WTC11 (cell line): ENCODE results near the gene COPB2. TPM values are rescaled to one million over a fixed set of nuclear protein-coding genes. Genes with fewer than 3 reads are reported as not detected.
"Not testable (repeated sequence)": the region's sequence is repeated elsewhere in the genome, so short reads cannot be mapped to it uniquely, and the experiment has no call there.

Experiments
- ATAC-seq: fragments of 200-7000 bp; cut with Tn5 transposase; 2 replicates; pipeline ENCODE4 v1.10.0; 2021; ENCODE audit warnings: mild to moderate bottlenecking, moderate library complexity
- CTCF ChIA-PET: fragments of 300-600 bp; sonication (Branson Sonifier 250); formaldehyde crosslinking; loops from one replicate; lab custom pipeline; 2021; ENCODE audit warnings: antibody characterized with exemption; lab: Charles Lee
- POLR2A ChIA-PET: fragments of 350-600 bp; sonication (Branson Sonifier 250); formaldehyde crosslinking; loops from one replicate; lab custom pipeline; 2021; ENCODE audit warnings: antibody characterized with exemption; lab: Charles Lee
- DNase-seq: peaks from one replicate; pipeline ENCODE4 v3.0.0; 2021; ENCODE audit warnings: low spot score
- H3K27ac Mint-ChIP-seq: 2 replicates; pipeline ENCODE4 v1.8.0; 2021; ENCODE audit warnings: mixed read lengths
- H3K27me3 Mint-ChIP-seq: 2 replicates; pipeline ENCODE4 v1.8.0; 2021; ENCODE audit warnings: low read depth, mild to moderate bottlenecking, moderate library complexity, mixed read lengths
- H3K36me3 Mint-ChIP-seq: 2 replicates; pipeline ENCODE4 v1.8.0; 2021; ENCODE audit warnings: mixed read lengths
- H3K4me1 Mint-ChIP-seq: 2 replicates; pipeline ENCODE4 v1.8.0; 2022; ENCODE audit warnings: mixed read lengths
- H3K4me3 Mint-ChIP-seq: 2 replicates; pipeline ENCODE4 v1.8.0; 2021; ENCODE audit warnings: mild to moderate bottlenecking, moderate library complexity, mixed read lengths
- H3K9me3 Mint-ChIP-seq: 2 replicates; pipeline ENCODE4 v1.8.0; 2021; ENCODE audit warnings: mixed read lengths
- ARID4B ChIP-seq: sonication (generic); formaldehyde crosslinking; IDR thresholded peaks from 2 replicates; pipeline ENCODE4 v1.8.0; 2023; ENCODE audit warnings: missing genetic modification reagents, mild to moderate bottlenecking, borderline replicate concordance
- ATF1 ChIP-seq: sonication (generic); formaldehyde crosslinking; IDR thresholded peaks from 2 replicates; pipeline ENCODE4 v1.8.1; 2023; ENCODE audit warnings: mild to moderate bottlenecking, moderate library complexity, missing genetic modification reagents
- ATF6 ChIP-seq: sonication (generic); formaldehyde crosslinking; IDR thresholded peaks from 2 replicates; pipeline ENCODE4 v1.8.1; 2023; ENCODE audit warnings: mild to moderate bottlenecking, missing genetic modification reagents
- CBFB ChIP-seq: sonication (generic); formaldehyde crosslinking; IDR thresholded peaks from 2 replicates; pipeline ENCODE4 v1.8.1; 2022; ENCODE audit warnings: mild to moderate bottlenecking, low read depth, missing genetic modification reagents
- E2F5 ChIP-seq: sonication (generic); formaldehyde crosslinking; IDR thresholded peaks from 2 replicates; pipeline ENCODE4 v1.8.1; 2022; ENCODE audit warnings: mild to moderate bottlenecking, moderate library complexity, missing genetic modification reagents
- ERG ChIP-seq: fragments of 250-450 bp; sonication (Bioruptor Pico); IDR thresholded peaks from 2 replicates; pipeline ENCODE4 v1.8.0; 2021; ENCODE audit warnings: mild to moderate bottlenecking
- FOXK1 ChIP-seq: sonication (generic); formaldehyde crosslinking; IDR thresholded peaks from 2 replicates; pipeline ENCODE4 v1.8.0; 2022; ENCODE audit warnings: mild to moderate bottlenecking, moderate library complexity, missing genetic modification reagents
- HMGA2 ChIP-seq: fragments of 250-450 bp; sonication (Bioruptor Pico); IDR thresholded peaks from 2 replicates; pipeline ENCODE4 v1.4.0; 2021; ENCODE audit warnings: mild to moderate bottlenecking, moderate library complexity
- HMGXB4 ChIP-seq: sonication (generic); formaldehyde crosslinking; IDR thresholded peaks from 2 replicates; pipeline ENCODE4 v1.8.1; 2023; ENCODE audit warnings: mild to moderate bottlenecking, moderate library complexity, missing genetic modification reagents
- RELA ChIP-seq: sonication (generic); formaldehyde crosslinking; IDR thresholded peaks from 2 replicates; pipeline ENCODE4 v1.8.1; 2022; ENCODE audit warnings: missing genetic modification reagents, mild to moderate bottlenecking, borderline replicate concordance
- RORB ChIP-seq: fragments of 250-450 bp; sonication (Bioruptor Pico); IDR thresholded peaks from 2 replicates; pipeline ENCODE4 v1.9.0; 2021; ENCODE audit warnings: mild to moderate bottlenecking
- TEAD1 ChIP-seq: sonication (generic); formaldehyde crosslinking; IDR thresholded peaks from 2 replicates; pipeline ENCODE4 v1.8.0; 2022; ENCODE audit warnings: mild to moderate bottlenecking, missing genetic modification reagents
- USF2 ChIP-seq: sonication (generic); formaldehyde crosslinking; IDR thresholded peaks from 2 replicates; pipeline ENCODE4 v1.8.1; 2023; ENCODE audit warnings: mild to moderate bottlenecking, missing genetic modification reagents, moderate library complexity
- ZNF138 ChIP-seq: sonication (generic); formaldehyde crosslinking; conservative IDR thresholded peaks from 2 replicates; pipeline ENCODE4 v1.8.1; 2022; ENCODE audit warnings: mild to moderate bottlenecking, moderate library complexity, missing genetic modification reagents
- ZNF232 ChIP-seq: sonication (generic); formaldehyde crosslinking; IDR thresholded peaks from 2 replicates; pipeline ENCODE4 v1.8.0; 2022; ENCODE audit warnings: mild to moderate bottlenecking, missing genetic modification reagents
- ZNF425 ChIP-seq: fragments of 250-450 bp; sonication (Bioruptor Pico); conservative IDR thresholded peaks from 2 replicates; pipeline ENCODE4 v1.9.0; 2021; ENCODE audit warnings: mild to moderate bottlenecking
- ZNF512 ChIP-seq: sonication (generic); formaldehyde crosslinking; IDR thresholded peaks from 2 replicates; pipeline ENCODE4 v1.8.1; 2022; ENCODE audit warnings: missing genetic modification reagents, borderline replicate concordance
- total RNA-seq: library from RNA; stranded (reverse); gene quantifications from 3 replicates; pipeline ENCODE4 v1.2.3, GENCODE V29; 2021

Gene COPB2
- total RNA-seq, 1 experiment from 2014 or later, result 141 TPM

GRCh38 chr3:139338405-139338804 is 51.0 kb downstream of the COPB2 start:
- H3K27ac Mint-ChIP-seq, result no peak overlapping the region
- H3K4me3 Mint-ChIP-seq, result no peak overlapping the region
- H3K9me3 Mint-ChIP-seq, result peaks cover 5% of the 10 kb centered on the region
- H3K4me1 Mint-ChIP-seq, result no peaks in the 10 kb centered on the region; the same call in 1 of the 2 replicates
- no peak for TF ChIP-seq HMGXB4 (CRISPR knock-in tag)
- TF ChIP-seq RORB (CRISPR knock-in tag), result no peak
- TF ChIP-seq FOXK1 (CRISPR knock-in tag), result no peak
- no peak for TF ChIP-seq E2F5
- TF ChIP-seq ARID4B, result no peak
- TF ChIP-seq ERG, result no peak
- no peak for TF ChIP-seq ZNF138
- TF ChIP-seq TEAD1, result no peak
- no peak for TF ChIP-seq ZNF232
- no peak for TF ChIP-seq CBFB (CRISPR knock-in tag)
- ChIA-PET CTCF (interaction anchor here (1.3 kb wide), 1 partner anchor 9 kb away, joined by 4 read pairs; no protein-coding TSS in a partner anchor), POLR2A (no interaction called here)
- no peak for DNase-seq
- H3K27me3 Mint-ChIP-seq, result peaks cover 49% of the 10 kb centered on the region
- no peaks in the 10 kb centered on the region for H3K36me3 Mint-ChIP-seq
- no peak for ATAC-seq

GRCh38 chr3:139334675-139335074 is 54.8 kb downstream of the COPB2 start:
- H3K36me3 Mint-ChIP-seq, DNase-seq, H3K9me3 Mint-ChIP-seq, CTCF ChIA-PET, H3K4me3 Mint-ChIP-seq, POLR2A ChIA-PET, H3K27ac Mint-ChIP-seq, ATAC-seq, H3K4me1 Mint-ChIP-seq: not testable (repeated sequence)
- H3K27me3 Mint-ChIP-seq, result peaks cover 59% of the 10 kb centered on the region

- H3K27me3 Mint-ChIP-seq, result peaks cover 63% of the 10 kb centered on the region
- TF ChIP-seq ZNF425 (CRISPR knock-in tag) (no peak), ATF6 (CRISPR knock-in tag) (no peak), HMGA2 (CRISPR knock-in tag) (no peak), USF2 (CRISPR knock-in tag) (no peak), RORB (CRISPR knock-in tag) (no peak), ZNF512 (CRISPR knock-in tag) (no peak), TEAD1 (no peak), ATF1 (CRISPR knock-in tag) (no peak), RELA (CRISPR knock-in tag) (no peak), CBFB (CRISPR knock-in tag) (no peak)
Measured at GRCh38 chr3:139332092-139332491, 57.4 kb downstream of the COPB2 start.

More at GRCh38 chr3:139332092-139332491, 57.4 kb downstream of the COPB2 start:
- DNase-seq (no peak), ATAC-seq (no peak)
- ChIA-PET CTCF (interaction anchor here (0.5 to 0.8 kb wide), 2 partner anchors 220 to 417 kb away, joined by 3 read pairs; no protein-coding TSS in a partner anchor), POLR2A (no interaction called here)
- Mint-ChIP-seq H3K36me3 (no peaks in the 10 kb centered on the region), H3K27ac (no peak overlapping the region), H3K4me1 (peaks cover 4% of the 10 kb centered on the region; the same call in 1 of the 2 replicates), H3K4me3 (no peak overlapping the region), H3K9me3 (no peaks in the 10 kb centered on the region)
